ENCODE results near the gene CYP26A1. TPM values are rescaled to one million over a fixed set of nuclear protein-coding genes. Genes with fewer than 3 reads are reported as not detected.
"Not testable (repeated sequence)": the region's sequence is repeated elsewhere in the genome, so short reads cannot be mapped to it uniquely, and the experiment has no call there.

Gene CYP26A1
- total RNA-seq, 1 experiment from 2014 or later = 1.7 TPM

GRCh38 chr10:93097386-93097785, 23.7 kb downstream of the CYP26A1 start:
- H3K4me3 ChIP-seq = no peak overlapping the region
- H3K4me1 ChIP-seq (replicated peaks) = no peaks in the 10 kb centered on the region
- H3K36me3 ChIP-seq = no peaks in the 10 kb centered on the region
- no peaks in the 10 kb centered on the region for H3K27me3 ChIP-seq (replicated peaks)
- no peaks in the 10 kb centered on the region for H3K9me3 ChIP-seq (replicated peaks)
- H3K27ac ChIP-seq = no peak overlapping the region
- peak in 1 of 2 experiments; percentile 21 for DNase-seq (ENCODE audit: low read depth in 1 of 2, low spot score in 2 of 2)

GRCh38 chr10:93098816-93099215, 25.1 kb downstream of the CYP26A1 start:
- Histone ChIP-seq H3K27me3 (replicated peaks) (no peaks in the 10 kb centered on the region), H3K27ac (no peak overlapping the region), H3K4me1 (replicated peaks) (no peaks in the 10 kb centered on the region), H3K36me3 (no peaks in the 10 kb centered on the region), H3K4me3 (no peak overlapping the region), H3K9me3 (replicated peaks) (no peaks in the 10 kb centered on the region)
- DNase-seq (ENCODE audit: low read depth in 1 of 2, low spot score in 2 of 2) = no peak

- peak in 1 of 2 experiments; percentile 13 for DNase-seq (ENCODE audit: low read depth in 1 of 2, low spot score in 2 of 2)
- Histone ChIP-seq H3K27me3 (replicated peaks) (no peaks in the 10 kb centered on the region), H3K27ac (no peak overlapping the region), H3K4me3 (no peak overlapping the region), H3K9me3 (replicated peaks) (no peaks in the 10 kb centered on the region), H3K36me3 (no peaks in the 10 kb centered on the region), H3K4me1 (replicated peaks) (no peaks in the 10 kb centered on the region)
These were observed 26.0 kb downstream of the CYP26A1 start for GRCh38 chr10:93099670-93100069.

GRCh38 chr10:93101148-93101547, 27.5 kb downstream of the CYP26A1 start:
- H3K4me1 ChIP-seq (replicated peaks); H3K9me3 ChIP-seq (replicated peaks); H3K4me3 ChIP-seq: not testable (repeated sequence)

DNA sequence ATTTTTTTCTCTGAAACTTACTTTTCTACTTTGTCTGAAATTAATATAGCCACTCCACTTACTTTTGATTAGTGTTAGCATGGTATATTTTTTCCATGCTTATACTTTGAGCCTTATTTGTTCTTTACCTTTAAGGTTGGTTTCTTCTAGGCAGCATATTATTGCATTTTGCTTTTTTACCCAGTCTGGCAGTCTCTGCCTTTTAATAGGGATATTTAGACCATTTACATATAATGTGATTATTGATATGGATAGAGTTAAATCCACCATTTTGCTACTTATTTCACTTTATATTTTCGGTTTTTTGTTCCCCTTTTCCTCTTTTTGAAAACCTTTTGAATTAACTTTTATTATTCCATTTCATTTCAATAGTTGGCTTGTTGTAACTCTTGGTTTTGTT, 30.3 kb downstream of the CYP26A1 start:
- DNase-seq (ENCODE audit: low read depth in 1 of 2, low spot score in 2 of 2) = no peak

More at GRCh38 chr10:93101148-93101547, 27.5 kb downstream of the CYP26A1 start:
- not testable (repeated sequence) for H3K27me3 ChIP-seq (replicated peaks); H3K27ac ChIP-seq; H3K36me3 ChIP-seq; DNase-seq (ENCODE audit: low read depth in 1 of 2, low spot score in 2 of 2)

GRCh38 chr10:93106631-93107072, 33.0 kb downstream of the CYP26A1 start:
- no peak overlapping the region for H3K4me3 ChIP-seq
- H3K27ac ChIP-seq = no peak overlapping the region
- H3K36me3 ChIP-seq = no peaks in the 10 kb centered on the region
- peak; percentile 4 to 12 for DNase-seq (ENCODE audit: low read depth in 1 of 2, low spot score in 2 of 2)
- H3K9me3 ChIP-seq (replicated peaks) = peaks cover 4% of the 10 kb centered on the region; the same call in 1 of the 2 replicates
- H3K4me1 ChIP-seq (replicated peaks) = no peaks in the 10 kb centered on the region
- H3K27me3 ChIP-seq (replicated peaks) = no peaks in the 10 kb centered on the region

More for the DNA sequence above, 30.3 kb downstream of the CYP26A1 start:
- no peak overlapping the region for H3K4me3 ChIP-seq
- no peaks in the 10 kb centered on the region for H3K36me3 ChIP-seq
- peaks cover 4% of the 10 kb centered on the region; the same call in 1 of the 2 replicates for H3K9me3 ChIP-seq (replicated peaks)
- H3K4me1 ChIP-seq (replicated peaks) = no peaks in the 10 kb centered on the region
- no peak overlapping the region for H3K27ac ChIP-seq
- no peaks in the 10 kb centered on the region for H3K27me3 ChIP-seq (replicated peaks)

- Histone ChIP-seq H3K9me3 (replicated peaks) (peaks cover 7% of the 10 kb centered on the region; the same call in 1 of the 2 replicates), H3K4me1 (replicated peaks) (0 out of 2 replicates have a peak, but pooled peaks cover 3% of the 10 kb centered on the region), H3K4me3 (no peak overlapping the region), H3K36me3 (no peaks in the 10 kb centered on the region), H3K27me3 (replicated peaks) (no peaks in the 10 kb centered on the region), H3K27ac (no peak overlapping the region)
- DNase-seq (ENCODE audit: low read depth in 1 of 2, low spot score in 2 of 2) = no peak
These were observed 36.9 kb downstream of the CYP26A1 start for GRCh38 chr10:93110472-93111146.

DNA sequence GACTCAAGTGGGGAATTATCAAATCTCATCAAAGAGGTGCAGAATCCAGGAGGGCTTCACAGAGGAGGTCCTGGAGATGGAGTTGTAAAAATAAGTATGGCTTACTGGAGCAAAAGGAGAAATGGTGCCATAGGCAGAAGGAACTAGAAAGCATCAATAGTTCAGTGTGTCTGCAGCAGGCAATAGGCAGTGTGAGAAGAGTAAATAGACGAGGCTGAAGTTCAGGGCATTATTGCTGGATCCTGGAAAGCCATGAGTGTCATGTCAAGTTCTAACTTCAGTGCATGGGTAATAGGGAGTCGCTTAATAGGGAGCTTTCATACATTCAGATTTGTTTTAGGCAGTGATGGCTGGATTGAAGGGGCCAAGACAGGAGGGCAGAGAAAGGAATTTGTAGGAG, 39.3 kb downstream of the CYP26A1 start:
- Histone ChIP-seq H3K4me1 (replicated peaks) (0 out of 2 replicates have a peak, but pooled peaks cover 4% of the 10 kb centered on the region), H3K27me3 (replicated peaks) (no peaks in the 10 kb centered on the region), H3K27ac (no peak overlapping the region), H3K9me3 (replicated peaks) (peaks cover 7% of the 10 kb centered on the region; the same call in 1 of the 2 replicates), H3K4me3 (no peak overlapping the region), H3K36me3 (no peaks in the 10 kb centered on the region)
- no peak for DNase-seq (ENCODE audit: low read depth in 1 of 2, low spot score in 2 of 2)

DNA sequence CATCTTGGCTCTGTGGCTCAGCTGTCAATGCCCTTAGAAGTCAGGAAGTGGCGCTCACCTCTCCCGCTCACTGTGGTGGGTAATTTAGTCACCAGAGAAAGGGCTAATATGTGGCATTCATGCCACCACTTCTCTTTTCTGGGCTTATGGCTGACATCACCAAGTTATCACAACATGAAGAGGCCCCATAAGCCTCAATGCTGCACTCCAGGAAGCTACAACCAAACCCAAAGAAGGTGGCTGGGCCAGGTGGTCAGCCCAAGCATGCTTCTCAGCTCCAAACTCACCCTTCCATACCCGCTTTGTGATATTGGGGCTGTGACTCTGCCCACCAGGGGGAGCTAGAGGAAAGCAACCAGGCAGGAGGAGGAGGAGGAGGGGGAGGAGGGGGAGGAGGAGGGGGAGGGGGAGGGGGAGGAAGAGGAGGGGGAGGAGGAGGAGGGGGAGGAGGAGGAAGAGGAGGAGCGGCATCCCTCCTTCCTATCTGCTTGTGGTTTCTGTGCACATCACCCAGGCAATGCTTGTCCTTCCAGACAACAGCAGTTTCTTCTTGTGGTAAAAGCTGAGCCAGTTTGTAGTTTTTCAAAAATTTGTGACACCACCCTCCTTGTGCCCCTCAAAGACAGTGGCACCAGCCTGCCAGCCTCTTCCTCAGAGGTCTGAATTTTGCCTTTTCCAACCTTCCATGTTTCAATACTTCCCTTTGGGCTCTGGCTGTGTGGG, 42.1 kb downstream of the CYP26A1 start:
- peaks cover 7% of the 10 kb centered on the region; the same call in 1 of the 2 replicates for H3K9me3 ChIP-seq (replicated peaks)
- H3K27ac ChIP-seq = no peak overlapping the region
- H3K27me3 ChIP-seq (replicated peaks) = no peaks in the 10 kb centered on the region
- H3K36me3 ChIP-seq = no peaks in the 10 kb centered on the region
- H3K4me3 ChIP-seq = no peak overlapping the region
- DNase-seq (ENCODE audit: low read depth in 1 of 2, low spot score in 2 of 2) = peak; percentile 40 to 64
- 0 out of 2 replicates have a peak, but pooled peaks cover 4% of the 10 kb centered on the region for H3K4me1 ChIP-seq (replicated peaks)

DNA sequence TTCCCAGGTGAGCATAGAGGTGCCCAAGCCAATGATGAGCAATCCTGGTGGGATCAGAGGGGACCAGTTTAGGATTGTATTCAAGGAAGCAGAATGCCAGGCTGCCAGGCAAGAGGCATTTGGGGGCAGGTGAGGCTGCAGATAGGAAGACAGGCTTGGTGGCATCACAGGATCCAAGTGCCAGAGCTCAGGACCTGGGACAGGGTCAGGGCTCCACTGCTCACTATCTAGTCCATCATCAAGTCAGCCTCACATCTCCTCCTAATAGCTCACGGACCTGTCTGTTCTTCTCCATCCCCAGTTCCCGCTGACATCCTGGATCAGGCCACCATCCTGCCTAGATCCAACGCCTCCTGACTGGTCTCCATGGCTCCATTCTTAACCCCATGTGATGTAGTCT, 47.6 kb downstream of the CYP26A1 start:
- Histone ChIP-seq H3K27ac (no peak overlapping the region), H3K27me3 (replicated peaks) (no peaks in the 10 kb centered on the region), H3K4me3 (no peak overlapping the region), H3K36me3 (no peaks in the 10 kb centered on the region), H3K9me3 (replicated peaks) (peaks cover 3% of the 10 kb centered on the region), H3K4me1 (replicated peaks) (no peaks in the 10 kb centered on the region)
- no peak for DNase-seq (ENCODE audit: low read depth in 1 of 2, low spot score in 2 of 2)

GRCh38 chr10:93123766-93124165, 50.1 kb downstream of the CYP26A1 start:
- Histone ChIP-seq H3K4me3 (no peak overlapping the region), H3K27me3 (replicated peaks) (no peaks in the 10 kb centered on the region), H3K9me3 (replicated peaks) (peaks cover 7% of the 10 kb centered on the region), H3K4me1 (replicated peaks) (no peaks in the 10 kb centered on the region), H3K36me3 (no peaks in the 10 kb centered on the region), H3K27ac (no peak overlapping the region)
- DNase-seq (ENCODE audit: low read depth in 1 of 2, low spot score in 2 of 2) = no peak

GRCh38 chr10:93124580-93125318, 51.1 kb downstream of the CYP26A1 start:
- peaks cover 7% of the 10 kb centered on the region for H3K9me3 ChIP-seq (replicated peaks)

GRCh38 chr10:93125966-93126365, 52.3 kb downstream of the CYP26A1 start:
- Histone ChIP-seq H3K27me3 (replicated peaks) (no peaks in the 10 kb centered on the region), H3K4me1 (replicated peaks) (no peaks in the 10 kb centered on the region), H3K4me3 (no peak overlapping the region), H3K27ac (no peak overlapping the region), H3K9me3 (replicated peaks) (peaks cover 12% of the 10 kb centered on the region), H3K36me3 (no peaks in the 10 kb centered on the region)
- DNase-seq (ENCODE audit: low read depth in 1 of 2, low spot score in 2 of 2) = peak in 1 of 2 experiments; percentile 14

More at GRCh38 chr10:93124580-93125318, 51.1 kb downstream of the CYP26A1 start:
- Histone ChIP-seq H3K36me3 (no peaks in the 10 kb centered on the region), H3K4me3 (no peak overlapping the region), H3K27ac (no peak overlapping the region), H3K4me1 (replicated peaks) (no peaks in the 10 kb centered on the region), H3K27me3 (replicated peaks) (no peaks in the 10 kb centered on the region)
- no peak for DNase-seq (ENCODE audit: low read depth in 1 of 2, low spot score in 2 of 2)

All from SJSA1 (cell line).